Neural cell (in vitro differentiated cells): ENCODE data around the gene EVL. TPM values are rescaled to one million over a fixed set of nuclear protein-coding genes. Genes with fewer than 3 reads are reported as not detected.

Experiments used
- H2AFZ ChIP-seq: fragments of 200-600, 300-800 bp; sonication (generic), shearing (Covaris generic); 2 replicates; pipeline ENCODE4 v1.6.0; 2014; ENCODE audit warnings: low read depth, mild to moderate bottlenecking, antibody characterized with exemption, low read length, moderate library complexity
- H3F3A ChIP-seq: fragments of 200-600 bp; shearing (Covaris generic); 2 replicates; pipeline ENCODE4 v1.6.1; 2016; ENCODE audit warnings: mild to moderate bottlenecking, moderate library complexity, mixed read lengths, antibody characterized with exemption, low read length; ENCODE audit not compliant: insufficient read depth, poor library complexity, severe bottlenecking
- H3K27ac ChIP-seq: fragments of 200-600, 300-800 bp; sonication (generic), shearing (Covaris generic); 2 replicates; pipeline ENCODE4 v1.5.1; 2014; ENCODE audit warnings: mild to moderate bottlenecking, low read length, moderate library complexity
- H3K27me3 ChIP-seq: fragments of 300-800, 200-600 bp; sonication (generic), shearing (Covaris generic); 2 replicates; pipeline ENCODE4 v1.6.0; 2014; ENCODE audit warnings: mild to moderate bottlenecking, low read depth, low read length, moderate library complexity; ENCODE audit not compliant: insufficient read depth
- H3K36me3 ChIP-seq: fragments of 300-800, 200-600 bp; sonication (generic), shearing (Covaris generic); 2 replicates; pipeline ENCODE4 v1.5.1; 2014; ENCODE audit warnings: mild to moderate bottlenecking, antibody characterized with exemption, low read length, moderate library complexity; ENCODE audit not compliant: insufficient read depth
- H3K4me2 ChIP-seq: fragments of 300-800, 200-600 bp; sonication (generic), shearing (Covaris generic); 2 replicates; pipeline ENCODE4 v1.6.0; 2014; ENCODE audit warnings: mild to moderate bottlenecking, low read length
- H3K4me3 ChIP-seq: fragments of 300-800, 200-600 bp; sonication (generic), shearing (Covaris generic); 2 replicates; pipeline ENCODE4 v1.5.1; 2014; ENCODE audit warnings: mild to moderate bottlenecking, low read length, moderate library complexity
- H3K79me2 ChIP-seq: fragments of 200-600 bp; shearing (Covaris generic); replicated peaks from 2 replicates; pipeline ENCODE4 v1.6.0; 2014; ENCODE audit warnings: mild to moderate bottlenecking, low read length, moderate library complexity; ENCODE audit not compliant: insufficient read depth
- H3K9ac ChIP-seq: fragments of 300-800, 200-600 bp; sonication (generic), shearing (Covaris generic); 2 replicates; pipeline ENCODE4 v1.6.1; 2016; ENCODE audit warnings: mild to moderate bottlenecking, low read length, mixed read lengths
- H3K9me2 ChIP-seq: fragments of 200-600 bp; shearing (Covaris generic); 2 replicates; pipeline ENCODE4 v1.6.1; 2016; ENCODE audit warnings: mild to moderate bottlenecking, low read length, mixed read lengths; ENCODE audit not compliant: insufficient read depth
- H3K9me3 ChIP-seq: fragments of 200-600, 300-800 bp; sonication (generic), shearing (Covaris generic); 2 replicates; pipeline ENCODE4 v1.6.1; 2016; ENCODE audit warnings: mild to moderate bottlenecking, mixed run types, low read length, moderate library complexity, mixed read lengths
- H4K20me1 ChIP-seq: fragments of 200-600 bp; shearing (Covaris generic); 2 replicates; pipeline ENCODE4 v1.6.1; 2016; ENCODE audit warnings: mild to moderate bottlenecking, mixed run types; ENCODE audit not compliant: insufficient read depth
- EP300 ChIP-seq: fragments of 450-650 bp; conservative IDR thresholded peaks from 2 replicates; pipeline ENCODE4 v1.6.1; 2014; ENCODE audit warnings: antibody characterized with exemption, mild to moderate bottlenecking, moderate library complexity; ENCODE audit not compliant: poor library complexity, severe bottlenecking
- EZH2 ChIP-seq: fragments of 200-600, 300-800 bp; shearing (Covaris generic), sonication (generic); IDR thresholded peaks from 2 replicates; pipeline ENCODE4 v1.6.1; 2014; ENCODE audit warnings: antibody characterized with exemption, low read length, borderline replicate concordance, mild to moderate bottlenecking; ENCODE audit not compliant: insufficient read depth, poor library complexity, severe bottlenecking
- MXI1 ChIP-seq: fragments of 450-650 bp; conservative IDR thresholded peaks from 2 replicates; pipeline ENCODE4 v1.6.1; 2014; ENCODE audit warnings: antibody characterized with exemption, mild to moderate bottlenecking; ENCODE audit not compliant: poor library complexity, severe bottlenecking
- POLR2AphosphoS5 ChIP-seq: IDR thresholded peaks from 2 replicates; pipeline ENCODE4 v1.6.1; 2012
- RAD21 ChIP-seq: fragments of 450-650 bp; conservative IDR thresholded peaks from 2 replicates; pipeline ENCODE4 v1.6.1; 2014; ENCODE audit warnings: antibody characterized with exemption, mild to moderate bottlenecking, moderate library complexity
- SMC3 ChIP-seq: fragments of 450-650 bp; conservative IDR thresholded peaks from 2 replicates; pipeline ENCODE4 v1.6.1; 2014; ENCODE audit warnings: antibody characterized with exemption, mild to moderate bottlenecking, moderate library complexity; ENCODE audit not compliant: poor library complexity
- TAF1 ChIP-seq: IDR thresholded peaks from 2 replicates; pipeline ENCODE4 v1.6.1; 2012; ENCODE audit warnings: low read depth
- polyA plus RNA-seq: library from polyadenylated mRNA; depleted of rRNA; stranded (reverse); fragments of >200 nt; gene quantifications from 2 replicates; pipeline ENCODE4 v1.2.3, GENCODE V29; 2014
- TF ChIP-seq, protein P1 (sequence below): IDR thresholded peaks from 2 replicates; pipeline ENCODE4 v1.6.1; 2012; ENCODE audit warnings: borderline replicate concordance
- TF ChIP-seq, protein P2 (sequence below): fragments of 450-650 bp; IDR thresholded peaks from 2 replicates; pipeline ENCODE4 v1.5.1; 2014; ENCODE audit warnings: antibody characterized with exemption, mild to moderate bottlenecking, moderate library complexity; ENCODE audit not compliant: poor library complexity, severe bottlenecking

Gene EVL
- polyA plus RNA-seq, 1 donor from 2014 or later, result 387 TPM

DNA sequence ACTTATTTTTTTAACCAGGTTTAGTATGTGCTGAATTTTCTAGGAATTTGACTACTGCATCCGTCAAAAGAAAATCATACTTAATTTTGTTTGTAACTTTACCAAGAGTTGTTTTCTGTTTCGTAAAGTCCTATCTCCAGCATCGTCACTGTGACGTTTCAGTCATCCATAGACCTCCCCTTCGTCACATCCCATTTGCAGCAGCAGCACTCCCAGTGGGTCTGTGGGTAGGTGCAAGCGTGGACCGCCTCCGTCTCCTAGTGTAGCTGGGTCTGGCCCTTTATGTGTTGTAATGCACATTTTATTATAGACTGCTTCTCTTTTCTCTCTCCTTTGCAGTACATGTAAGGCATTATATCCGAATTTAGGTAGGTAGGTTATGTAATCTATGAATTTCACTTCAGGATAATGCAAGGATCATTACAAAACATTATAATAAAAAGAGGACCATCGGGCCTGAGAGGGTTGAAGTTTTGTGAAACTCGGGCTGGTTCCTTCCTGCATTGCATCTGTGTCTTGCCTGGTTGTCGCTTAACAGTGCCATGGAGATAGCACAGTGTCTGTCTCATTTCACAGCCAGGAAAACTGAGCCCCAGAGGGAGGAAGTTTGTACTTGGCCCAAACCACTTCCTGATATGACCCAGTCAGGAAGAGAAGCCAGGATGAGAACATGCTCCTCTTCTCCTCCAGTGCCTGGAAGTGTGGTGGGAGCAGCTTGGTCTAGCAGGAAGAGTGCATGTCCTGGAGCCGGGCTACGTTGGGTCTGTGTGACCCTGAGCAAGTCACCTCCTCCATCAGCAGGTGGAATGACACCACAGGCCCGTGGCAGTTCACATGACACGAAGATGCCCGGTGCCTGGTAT, 41.3 kb downstream of the EVL start:
- Histone ChIP-seq H3K27me3 (no peaks in the 10 kb centered on the region), H3K9ac (no peak overlapping the region), H2AFZ (no peak overlapping the region), H3K36me3 (no peaks in the 10 kb centered on the region), H3K27ac (no peak overlapping the region), H3K9me2 (no peaks in the 10 kb centered on the region), H3K4me2 (no peak overlapping the region), H3K4me3 (no peak overlapping the region), H3K79me2 (peaks cover 4% of the 10 kb centered on the region), H3K9me3 (no peaks in the 10 kb centered on the region), H4K20me1 (peaks cover 13% of the 10 kb centered on the region), H3F3A (no peaks in the 10 kb centered on the region)
- TF ChIP-seq, protein P1, sequence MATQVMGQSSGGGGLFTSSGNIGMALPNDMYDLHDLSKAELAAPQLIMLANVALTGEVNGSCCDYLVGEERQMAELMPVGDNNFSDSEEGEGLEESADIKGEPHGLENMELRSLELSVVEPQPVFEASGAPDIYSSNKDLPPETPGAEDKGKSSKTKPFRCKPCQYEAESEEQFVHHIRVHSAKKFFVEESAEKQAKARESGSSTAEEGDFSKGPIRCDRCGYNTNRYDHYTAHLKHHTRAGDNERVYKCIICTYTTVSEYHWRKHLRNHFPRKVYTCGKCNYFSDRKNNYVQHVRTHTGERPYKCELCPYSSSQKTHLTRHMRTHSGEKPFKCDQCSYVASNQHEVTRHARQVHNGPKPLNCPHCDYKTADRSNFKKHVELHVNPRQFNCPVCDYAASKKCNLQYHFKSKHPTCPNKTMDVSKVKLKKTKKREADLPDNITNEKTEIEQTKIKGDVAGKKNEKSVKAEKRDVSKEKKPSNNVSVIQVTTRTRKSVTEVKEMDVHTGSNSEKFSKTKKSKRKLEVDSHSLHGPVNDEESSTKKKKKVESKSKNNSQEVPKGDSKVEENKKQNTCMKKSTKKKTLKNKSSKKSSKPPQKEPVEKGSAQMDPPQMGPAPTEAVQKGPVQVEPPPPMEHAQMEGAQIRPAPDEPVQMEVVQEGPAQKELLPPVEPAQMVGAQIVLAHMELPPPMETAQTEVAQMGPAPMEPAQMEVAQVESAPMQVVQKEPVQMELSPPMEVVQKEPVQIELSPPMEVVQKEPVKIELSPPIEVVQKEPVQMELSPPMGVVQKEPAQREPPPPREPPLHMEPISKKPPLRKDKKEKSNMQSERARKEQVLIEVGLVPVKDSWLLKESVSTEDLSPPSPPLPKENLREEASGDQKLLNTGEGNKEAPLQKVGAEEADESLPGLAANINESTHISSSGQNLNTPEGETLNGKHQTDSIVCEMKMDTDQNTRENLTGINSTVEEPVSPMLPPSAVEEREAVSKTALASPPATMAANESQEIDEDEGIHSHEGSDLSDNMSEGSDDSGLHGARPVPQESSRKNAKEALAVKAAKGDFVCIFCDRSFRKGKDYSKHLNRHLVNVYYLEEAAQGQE, result no peak
- TF ChIP-seq, protein P2, sequence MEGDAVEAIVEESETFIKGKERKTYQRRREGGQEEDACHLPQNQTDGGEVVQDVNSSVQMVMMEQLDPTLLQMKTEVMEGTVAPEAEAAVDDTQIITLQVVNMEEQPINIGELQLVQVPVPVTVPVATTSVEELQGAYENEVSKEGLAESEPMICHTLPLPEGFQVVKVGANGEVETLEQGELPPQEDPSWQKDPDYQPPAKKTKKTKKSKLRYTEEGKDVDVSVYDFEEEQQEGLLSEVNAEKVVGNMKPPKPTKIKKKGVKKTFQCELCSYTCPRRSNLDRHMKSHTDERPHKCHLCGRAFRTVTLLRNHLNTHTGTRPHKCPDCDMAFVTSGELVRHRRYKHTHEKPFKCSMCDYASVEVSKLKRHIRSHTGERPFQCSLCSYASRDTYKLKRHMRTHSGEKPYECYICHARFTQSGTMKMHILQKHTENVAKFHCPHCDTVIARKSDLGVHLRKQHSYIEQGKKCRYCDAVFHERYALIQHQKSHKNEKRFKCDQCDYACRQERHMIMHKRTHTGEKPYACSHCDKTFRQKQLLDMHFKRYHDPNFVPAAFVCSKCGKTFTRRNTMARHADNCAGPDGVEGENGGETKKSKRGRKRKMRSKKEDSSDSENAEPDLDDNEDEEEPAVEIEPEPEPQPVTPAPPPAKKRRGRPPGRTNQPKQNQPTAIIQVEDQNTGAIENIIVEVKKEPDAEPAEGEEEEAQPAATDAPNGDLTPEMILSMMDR, result no peak
- TF ChIP-seq EP300 (no peak), MXI1 (no peak), POLR2AphosphoS5 (no peak), EZH2 (no peak), TAF1 (no peak), RAD21 (no peak), SMC3 (no peak)

DNA sequence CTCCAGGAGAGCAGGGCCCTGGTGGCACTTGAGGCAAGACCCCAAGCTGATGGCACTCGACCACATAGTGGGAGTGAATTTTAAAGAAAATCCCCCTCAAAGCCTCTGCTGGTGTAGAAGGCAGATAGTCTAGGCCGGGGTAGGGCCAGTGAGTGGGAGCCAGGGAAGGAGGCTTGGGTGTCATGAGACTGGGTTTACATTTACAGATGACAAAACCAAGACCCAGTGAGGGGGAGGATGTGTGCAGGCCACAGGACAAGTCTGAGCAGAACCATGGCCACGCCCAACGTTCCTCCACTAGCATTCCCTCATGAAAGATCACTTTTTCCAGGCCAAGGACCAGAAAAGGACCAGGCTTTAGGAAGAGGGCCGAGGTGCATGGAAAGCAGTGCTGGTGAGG, 42.0 kb downstream of the EVL start:
- no peak overlapping the region for H2AFZ ChIP-seq
- peaks cover 4% of the 10 kb centered on the region for H3K79me2 ChIP-seq
- peaks cover 13% of the 10 kb centered on the region for H4K20me1 ChIP-seq
- H3K4me2 ChIP-seq, result no peak overlapping the region
- no peaks in the 10 kb centered on the region for H3K9me2 ChIP-seq
- no peaks in the 10 kb centered on the region for H3K27me3 ChIP-seq
- no peak overlapping the region for H3K9ac ChIP-seq
- H3K27ac ChIP-seq, result no peak overlapping the region
- no peaks in the 10 kb centered on the region for H3K9me3 ChIP-seq
- no peak for TF ChIP-seq POLR2AphosphoS5
- TF ChIP-seq TAF1, result no peak
- TF ChIP-seq, protein P2, result no peak
- no peak for TF ChIP-seq EP300
- no peaks in the 10 kb centered on the region for H3F3A ChIP-seq
- no peak overlapping the region for H3K4me3 ChIP-seq
- no peaks in the 10 kb centered on the region for H3K36me3 ChIP-seq
